Fibroblast of pulmonary artery (primary cell): ENCODE results near the gene CNTNAP2.

Source experiments
- DNase-seq: peaks from one replicate; pipeline ENCODE4 v3.0.0-alpha.2; 2010; ENCODE audit warnings: low read depth
- H3K4me3 ChIP-seq: replicated peaks from 2 replicates; pipeline ENCODE4 v1.5.1; 2011; ENCODE audit warnings: low read depth, mild to moderate bottlenecking, control low read depth, low read length, moderate library complexity
- TF ChIP-seq, protein P1 (sequence below): IDR thresholded peaks from 2 replicates; pipeline ENCODE4 v1.5.1; 2011; ENCODE audit warnings: mild to moderate bottlenecking, control low read depth, low read length, inconsistent platforms; ENCODE audit errors: missing control alignments

Gene CNTNAP2

GRCh38 chr7:147497246-147497645 lies 1380.6 kb downstream of the CNTNAP2 start:
- H3K4me3 ChIP-seq: no peak overlapping the region
- DNase-seq: no peak
- TF ChIP-seq, protein P1, sequence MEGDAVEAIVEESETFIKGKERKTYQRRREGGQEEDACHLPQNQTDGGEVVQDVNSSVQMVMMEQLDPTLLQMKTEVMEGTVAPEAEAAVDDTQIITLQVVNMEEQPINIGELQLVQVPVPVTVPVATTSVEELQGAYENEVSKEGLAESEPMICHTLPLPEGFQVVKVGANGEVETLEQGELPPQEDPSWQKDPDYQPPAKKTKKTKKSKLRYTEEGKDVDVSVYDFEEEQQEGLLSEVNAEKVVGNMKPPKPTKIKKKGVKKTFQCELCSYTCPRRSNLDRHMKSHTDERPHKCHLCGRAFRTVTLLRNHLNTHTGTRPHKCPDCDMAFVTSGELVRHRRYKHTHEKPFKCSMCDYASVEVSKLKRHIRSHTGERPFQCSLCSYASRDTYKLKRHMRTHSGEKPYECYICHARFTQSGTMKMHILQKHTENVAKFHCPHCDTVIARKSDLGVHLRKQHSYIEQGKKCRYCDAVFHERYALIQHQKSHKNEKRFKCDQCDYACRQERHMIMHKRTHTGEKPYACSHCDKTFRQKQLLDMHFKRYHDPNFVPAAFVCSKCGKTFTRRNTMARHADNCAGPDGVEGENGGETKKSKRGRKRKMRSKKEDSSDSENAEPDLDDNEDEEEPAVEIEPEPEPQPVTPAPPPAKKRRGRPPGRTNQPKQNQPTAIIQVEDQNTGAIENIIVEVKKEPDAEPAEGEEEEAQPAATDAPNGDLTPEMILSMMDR: no peak

- TF ChIP-seq, protein P1: no peak
These were observed 1381.5 kb downstream of the CNTNAP2 start for GRCh38 chr7:147498081-147498480.

GRCh38 chr7:147509035-147509501 lies 1392.5 kb downstream of the CNTNAP2 start:
- no peak overlapping the region for H3K4me3 ChIP-seq
- TF ChIP-seq, protein P1: no peak
- DNase-seq: peak; percentile 70

More at GRCh38 chr7:147498081-147498480, 1381.5 kb downstream of the CNTNAP2 start:
- DNase-seq: peak; percentile 34
- no peak overlapping the region for H3K4me3 ChIP-seq

- TF ChIP-seq, protein P1: no peak
These were observed 1393.1 kb downstream of the CNTNAP2 start for GRCh38 chr7:147509541-147510200.

DNA sequence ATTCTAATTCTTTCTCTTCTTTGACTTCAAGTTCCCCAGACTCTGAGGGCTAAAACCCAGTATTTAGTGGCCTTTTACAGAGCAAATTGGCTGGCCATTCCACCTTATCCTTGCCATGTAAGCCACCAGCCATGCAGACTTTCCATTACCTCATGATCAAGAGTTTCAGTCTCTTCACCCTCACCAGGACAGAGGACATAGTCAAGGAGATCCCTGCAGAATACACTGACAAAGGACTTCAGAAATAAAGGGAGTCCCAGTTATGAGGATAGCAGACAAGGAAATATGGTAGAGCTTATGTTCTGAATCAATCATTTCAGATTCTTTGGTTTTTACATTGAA lies 1393.6 kb downstream of the CNTNAP2 start:
- TF ChIP-seq, protein P1: no peak
- H3K4me3 ChIP-seq: no peak overlapping the region
- no peak for DNase-seq

More at GRCh38 chr7:147509541-147510200, 1393.1 kb downstream of the CNTNAP2 start:
- DNase-seq: peak; percentile 40
- H3K4me3 ChIP-seq: no peak overlapping the region

- TF ChIP-seq, protein P1: no peak
- peak; percentile 54 for DNase-seq
- no peak overlapping the region for H3K4me3 ChIP-seq
These were observed 1394.3 kb downstream of the CNTNAP2 start for GRCh38 chr7:147510923-147511322.

DNA sequence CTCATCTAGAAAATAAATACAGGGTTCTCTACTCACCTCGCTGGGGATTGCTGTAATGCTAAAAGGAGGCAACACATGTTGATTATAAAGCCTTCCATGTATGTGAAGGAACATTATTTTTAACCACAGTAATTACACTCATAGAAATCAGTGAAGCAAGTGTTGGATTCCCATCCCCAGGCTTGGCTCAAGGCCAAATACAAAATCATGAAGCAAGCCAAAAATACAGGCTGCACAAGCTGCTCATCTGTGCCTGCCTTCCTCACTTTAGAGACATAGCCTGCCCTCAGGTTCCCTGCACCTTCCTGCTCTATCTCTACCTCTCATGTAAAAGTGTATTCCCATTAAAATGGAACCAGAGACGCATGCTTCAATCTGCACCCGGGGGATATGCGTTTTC lies 1396.8 kb downstream of the CNTNAP2 start:
- TF ChIP-seq, protein P1: no peak
- H3K4me3 ChIP-seq: no peak overlapping the region
- no peak for DNase-seq
